GDM1 (cell line): ENCODE measurements around the gene MBNL2.

ENCODE experiments used
- DNase-seq: peaks from one replicate; lab custom pipeline; 2025; lab: John Stamatoyannopoulos, UW

MBNL2 gene

GRCh38 chr13:97273341-97273831, 51.3 kb downstream of the MBNL2 start:
- DNase-seq, result no peak

- DNase-seq, result no peak
Measured at GRCh38 chr13:97274829-97275649, 52.9 kb downstream of the MBNL2 start.

GRCh38 chr13:97275776-97276501, 53.8 kb downstream of the MBNL2 start:
- no peak for DNase-seq

- DNase-seq, result no peak
Measured at GRCh38 chr13:97276862-97277269, 54.7 kb downstream of the MBNL2 start.

- no peak for DNase-seq
Measured at GRCh38 chr13:97278435-97279411, 56.6 kb downstream of the MBNL2 start.

GRCh38 chr13:97279913-97280312, 57.8 kb downstream of the MBNL2 start:
- DNase-seq, result no peak

GRCh38 chr13:97280478-97280877, 58.3 kb downstream of the MBNL2 start:
- DNase-seq, result no peak

- DNase-seq, result no peak
Measured at GRCh38 chr13:97281028-97281427, 58.9 kb downstream of the MBNL2 start.

- no peak for DNase-seq
Measured at GRCh38 chr13:97282705-97283104, 60.6 kb downstream of the MBNL2 start.

- no peak for DNase-seq
Measured at GRCh38 chr13:97283888-97284287, 61.8 kb downstream of the MBNL2 start.

GRCh38 chr13:97284558-97284957, 62.4 kb downstream of the MBNL2 start:
- DNase-seq, result no peak

- DNase-seq, result no peak
Measured at GRCh38 chr13:97285221-97285955, 63.3 kb downstream of the MBNL2 start.

- DNase-seq, result no peak
Measured at GRCh38 chr13:97286317-97287046, 64.3 kb downstream of the MBNL2 start.

- DNase-seq, result no peak
Measured at GRCh38 chr13:97287047-97287383, 64.9 kb downstream of the MBNL2 start.

- no peak for DNase-seq
Measured at GRCh38 chr13:97288486-97288900, 66.4 kb downstream of the MBNL2 start.

GRCh38 chr13:97289514-97290298, 67.6 kb downstream of the MBNL2 start:
- no peak for DNase-seq

GRCh38 chr13:97295283-97296182, 73.4 kb downstream of the MBNL2 start:
- no peak for DNase-seq

- DNase-seq, result no peak
Measured at GRCh38 chr13:97296740-97297139, 74.6 kb downstream of the MBNL2 start.

GRCh38 chr13:97298816-97299215, 76.7 kb downstream of the MBNL2 start:
- DNase-seq, result no peak
